ENCODE measurements around the gene KCNK6.

DNA sequence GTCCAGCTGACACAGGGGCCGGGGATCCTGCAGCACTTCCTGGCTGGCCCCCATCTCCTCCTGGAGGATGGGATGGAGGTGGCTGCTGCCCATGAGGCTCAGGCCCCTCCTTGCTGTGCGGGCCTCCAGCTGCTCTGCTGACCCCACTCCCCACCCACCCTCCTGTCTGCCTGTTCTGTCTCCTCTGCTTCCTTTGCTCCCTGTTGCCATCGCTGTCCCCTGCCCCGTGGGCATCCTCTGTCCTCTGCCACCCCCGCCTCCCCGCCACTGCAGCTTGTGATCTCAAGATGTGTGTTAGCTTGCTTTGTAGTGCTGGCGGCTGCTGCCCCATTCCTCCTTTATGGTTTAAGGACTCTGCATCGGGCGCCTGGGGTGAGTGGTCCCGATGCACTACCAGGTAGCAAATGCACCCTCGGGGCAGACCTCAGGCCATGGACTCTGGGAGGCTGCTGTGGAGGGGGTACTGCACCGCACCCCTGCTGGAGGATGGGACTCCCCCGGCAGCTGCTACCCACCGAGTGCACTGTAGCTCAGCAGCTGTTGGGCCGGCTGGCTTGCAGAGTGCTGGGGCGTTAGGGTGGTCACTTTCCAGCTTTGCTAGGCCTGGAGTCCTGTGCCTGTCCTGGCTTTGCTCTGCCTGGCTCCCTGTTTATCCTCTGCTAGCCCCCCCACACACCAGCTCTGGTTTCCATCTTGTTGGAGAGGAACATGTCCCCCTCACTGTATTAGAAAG lies 31.4 kb upstream of the KCNK6 start:
- no peak for TF ChIP-seq POLR2AphosphoS5 (IDR thresholded peaks at IDR 0.05; ENCODE audit: insufficient read depth, low read depth, low read length)
- TF ChIP-seq, protein P1, sequence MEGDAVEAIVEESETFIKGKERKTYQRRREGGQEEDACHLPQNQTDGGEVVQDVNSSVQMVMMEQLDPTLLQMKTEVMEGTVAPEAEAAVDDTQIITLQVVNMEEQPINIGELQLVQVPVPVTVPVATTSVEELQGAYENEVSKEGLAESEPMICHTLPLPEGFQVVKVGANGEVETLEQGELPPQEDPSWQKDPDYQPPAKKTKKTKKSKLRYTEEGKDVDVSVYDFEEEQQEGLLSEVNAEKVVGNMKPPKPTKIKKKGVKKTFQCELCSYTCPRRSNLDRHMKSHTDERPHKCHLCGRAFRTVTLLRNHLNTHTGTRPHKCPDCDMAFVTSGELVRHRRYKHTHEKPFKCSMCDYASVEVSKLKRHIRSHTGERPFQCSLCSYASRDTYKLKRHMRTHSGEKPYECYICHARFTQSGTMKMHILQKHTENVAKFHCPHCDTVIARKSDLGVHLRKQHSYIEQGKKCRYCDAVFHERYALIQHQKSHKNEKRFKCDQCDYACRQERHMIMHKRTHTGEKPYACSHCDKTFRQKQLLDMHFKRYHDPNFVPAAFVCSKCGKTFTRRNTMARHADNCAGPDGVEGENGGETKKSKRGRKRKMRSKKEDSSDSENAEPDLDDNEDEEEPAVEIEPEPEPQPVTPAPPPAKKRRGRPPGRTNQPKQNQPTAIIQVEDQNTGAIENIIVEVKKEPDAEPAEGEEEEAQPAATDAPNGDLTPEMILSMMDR (IDR thresholded peaks at IDR 0.05; ENCODE audit: extremely low read depth in 1 of 2, insufficient read depth in 1 of 2, low read depth in 1 of 2, low read length in 2 of 2) = no peak
- TF ChIP-seq EZH2 (IDR thresholded peaks at IDR 0.05; ENCODE audit: borderline replicate concordance, low read depth, low read length, severe bottlenecking) = no peak
